Measurements from ENCODE around the gene PLEKHS1. TPM values are rescaled to one million over a fixed set of nuclear protein-coding genes. Genes with fewer than 3 reads are reported as not detected.
A peak's percentile ranks its signal among the peaks of the same experiment; 100 is the strongest.

Gene PLEKHS1
- total RNA-seq, 1 experiment from 2014 or later, result 0.21 TPM

- BruUV-seq (replicated peaks), result no TSS peak
- Histone ChIP-seq H3K9me3 (ENCODE audit: control insufficient read depth, insufficient read depth, low read depth, low read length) (no peaks in the 10 kb centered on the region), H3K36me3 (ENCODE audit: control insufficient read depth, insufficient read depth, low read length) (no peaks in the 10 kb centered on the region), H3K4me3 (ENCODE audit: low read depth in 2 of 2, low read length in 2 of 2) (no peak overlapping the region), H3K27ac (ENCODE audit: low read length) (0 out of 2 replicates have a peak overlapping the region, but pooled peaks have one; percentile 9), H3K4me1 (ENCODE audit: control insufficient read depth, insufficient read depth, low read length) (peaks cover 3% of the 10 kb centered on the region; the same call in 1 of the 2 replicates), H3K27me3 (ENCODE audit: control insufficient read depth, insufficient read depth, low read length) (no peaks in the 10 kb centered on the region)
- DNase-seq (ENCODE audit: low read depth, low spot score) (peak; percentile 46), ATAC-seq (peak; percentile 77)
- ChIA-PET CTCF (no interaction called here), POLR2A (no interaction called here)
- TF ChIP-seq CTCF (IDR thresholded peaks at IDR 0.05) (no peak), REST (IDR thresholded peaks at IDR 0.05; ENCODE audit: insufficient read depth in 1 of 2, low read depth in 2 of 2, low read length in 1 of 2) (no peak), TCF7L2 (IDR thresholded peaks at IDR 0.05; ENCODE audit: low read depth, low read length) (no peak), POLR2AphosphoS5 (IDR thresholded peaks at IDR 0.05; ENCODE audit: low read depth, low read length) (no peak), SIN3A (IDR thresholded peaks at IDR 0.05; ENCODE audit: borderline replicate concordance, insufficient read depth, low read depth, low read length) (no peak)
- in situ Hi-C loops (cut with HindIII; ENCODE audit: low pct_unique_long_range_greater_than_20kb, low sequenced_read_pairs) (no loop called here), intact Hi-C loops (cut with micrococcal nuclease; ENCODE audit: unreplicated experiment) (no loop called here)
Observed at GRCh38 chr10:113788604-113789083, 37.2 kb downstream of the PLEKHS1 start.

GRCh38 chr10:113791691-113792090 is 40.2 kb downstream of the PLEKHS1 start:
- DNase-seq (ENCODE audit: low read depth, low spot score), result no peak
- ATAC-seq, result no peak
- H3K27me3 ChIP-seq (ENCODE audit: control insufficient read depth, insufficient read depth, low read length), result peaks cover 2% of the 10 kb centered on the region; the same call in 1 of the 2 replicates
- intact Hi-C loops (cut with micrococcal nuclease; ENCODE audit: unreplicated experiment) (no loop called here), in situ Hi-C loops (cut with HindIII; ENCODE audit: low pct_unique_long_range_greater_than_20kb, low sequenced_read_pairs) (no loop called here)
- H3K36me3 ChIP-seq (ENCODE audit: control insufficient read depth, insufficient read depth, low read length), result no peaks in the 10 kb centered on the region
- TF ChIP-seq POLR2AphosphoS5 (IDR thresholded peaks at IDR 0.05; ENCODE audit: low read depth, low read length), result no peak
- TF ChIP-seq CTCF (IDR thresholded peaks at IDR 0.05), result no peak
- TF ChIP-seq REST (IDR thresholded peaks at IDR 0.05; ENCODE audit: insufficient read depth in 1 of 2, low read depth in 2 of 2, low read length in 1 of 2), result no peak
- TF ChIP-seq TCF7L2 (IDR thresholded peaks at IDR 0.05; ENCODE audit: low read depth, low read length), result no peak
- TF ChIP-seq SIN3A (IDR thresholded peaks at IDR 0.05; ENCODE audit: borderline replicate concordance, insufficient read depth, low read depth, low read length), result no peak
- H3K27ac ChIP-seq (ENCODE audit: low read length), result no peak overlapping the region
- no TSS peak for BruUV-seq (replicated peaks)
- no peaks in the 10 kb centered on the region for H3K9me3 ChIP-seq (ENCODE audit: control insufficient read depth, insufficient read depth, low read depth, low read length)
- ChIA-PET POLR2A (no interaction called here), CTCF (interaction anchor here (0.6 kb wide), 2 partner anchors 101 to 311 kb away, joined by 3 to 6 read pairs; no protein-coding TSS in a partner anchor)
- H3K4me3 ChIP-seq (ENCODE audit: low read depth in 2 of 2, low read length in 2 of 2), result no peak overlapping the region
- peaks cover 3% of the 10 kb centered on the region; the same call in 1 of the 2 replicates for H3K4me1 ChIP-seq (ENCODE audit: control insufficient read depth, insufficient read depth, low read length)

All from Panc1 (cell line).